IMR-90 (cell line): ENCODE measurements around the gene LCK. TPM values are rescaled to one million over a fixed set of nuclear protein-coding genes. Genes with fewer than 3 reads are reported as not detected.

Experiments used
- ATAC-seq: fragments of 200-7000 bp; cut with Tn5 transposase; 2 replicates; pipeline ENCODE4 v1.9.1; 2020; ENCODE audit warnings: low read depth, mild to moderate bottlenecking, moderate library complexity
- BruUV-seq: library from RNA; stranded (reverse); fragments of 400-500 nt; replicated peaks from 2 replicates; lab custom pipeline; 2021; lab: Mats Ljungman, UMichigan
- CTCF ChIA-PET: fragments of 300-600 bp; formaldehyde crosslinking; extraction: SDS; loops from one replicate; lab custom pipeline; 2021; ENCODE audit warnings: antibody characterized with exemption; lab: Yijun Ruan, JAX
- POLR2A ChIA-PET: fragments of 300-600 bp; sonication (Branson Sonifier 250); formaldehyde crosslinking; loops from one replicate; lab custom pipeline; 2022; ENCODE audit warnings: antibody characterized with exemption; ENCODE audit not compliant: unreplicated experiment; lab: Charles Lee
- DNase-seq: peaks from one replicate; pipeline ENCODE4 v3.0.0; 2013
- H2AFZ ChIP-seq: replicated peaks from 2 replicates; pipeline ENCODE3; 2013; ENCODE audit warnings: low read length, mild to moderate bottlenecking; ENCODE audit not compliant: poor library complexity
- H2AK5ac ChIP-seq: 2 replicates; pipeline ENCODE4 v1.6.1; 2013; ENCODE audit warnings: low read depth, low read length, inconsistent platforms
- H2AK9ac ChIP-seq: replicated peaks from 2 replicates; pipeline ENCODE3; 2013; ENCODE audit warnings: mild to moderate bottlenecking, low read depth, low read length, moderate library complexity; ENCODE audit not compliant: poor library complexity
- H2BK120ac ChIP-seq: 2 replicates; pipeline ENCODE4 v1.6.1; 2013; ENCODE audit warnings: low read depth, low read length, inconsistent platforms
- H2BK15ac ChIP-seq: 3 replicates; pipeline ENCODE4 v1.6.1; 2013; ENCODE audit warnings: low read depth, low read length, inconsistent platforms
- H2BK20ac ChIP-seq: 2 replicates; pipeline ENCODE4 v1.6.1; 2013; ENCODE audit warnings: low read depth, mild to moderate bottlenecking, inconsistent platforms, low read length, moderate library complexity
- H2BK5ac ChIP-seq: 2 replicates; pipeline ENCODE4 v1.6.1; 2013; ENCODE audit warnings: mild to moderate bottlenecking, low read depth, low read length, inconsistent platforms; ENCODE audit not compliant: poor library complexity, severe bottlenecking
- H3K14ac ChIP-seq: replicated peaks from 2 replicates; pipeline ENCODE4 v1.6.1; 2013; ENCODE audit warnings: low read depth, low read length, inconsistent platforms
- H3K18ac ChIP-seq: 2 replicates; pipeline ENCODE4 v1.6.1; 2013; ENCODE audit warnings: low read depth, low read length, control low read depth
- H3K23ac ChIP-seq: 2 replicates; pipeline ENCODE4 v1.6.1; 2013; ENCODE audit warnings: low read depth, low read length, inconsistent platforms
- H3K27ac ChIP-seq: 2 replicates; pipeline ENCODE4 v1.5.1; 2013; ENCODE audit warnings: mild to moderate bottlenecking, control low read depth, low read length; ENCODE audit not compliant: insufficient read depth
- H3K27me3 ChIP-seq: 2 replicates; pipeline ENCODE4 v1.6.1; 2013; ENCODE audit warnings: low read length; ENCODE audit not compliant: control insufficient read depth, insufficient read depth
- H3K36me3 ChIP-seq: 2 replicates; pipeline ENCODE4 v1.6.1; 2013; ENCODE audit warnings: low read length, mixed read lengths; ENCODE audit not compliant: control insufficient read depth, insufficient read depth
- H3K4ac ChIP-seq: 2 replicates; pipeline ENCODE4 v1.6.1; 2013; ENCODE audit warnings: low read depth, low read length, inconsistent platforms
- H3K4me1 ChIP-seq: 2 replicates; pipeline ENCODE4 v1.6.1; 2013; ENCODE audit warnings: low read length, mixed read lengths; ENCODE audit not compliant: control insufficient read depth, insufficient read depth
- H3K4me2 ChIP-seq: 2 replicates; pipeline ENCODE4 v1.6.1; 2013; ENCODE audit warnings: low read depth, mild to moderate bottlenecking, control low read depth, low read length, moderate library complexity
- H3K4me3 ChIP-seq: 2 replicates; pipeline ENCODE4 v1.5.1; 2013; ENCODE audit warnings: low read depth, mild to moderate bottlenecking, control low read depth, low read length, moderate library complexity; ENCODE audit not compliant: insufficient read depth
- H3K56ac ChIP-seq: 2 replicates; pipeline ENCODE4 v1.6.1; 2013; ENCODE audit warnings: low read length, inconsistent platforms; ENCODE audit not compliant: insufficient read depth; ENCODE audit errors: extremely low read depth
- H3K79me1 ChIP-seq, 2 experiments: 2 replicates each; pipeline ENCODE4 v1.6.1; 2013; ENCODE audit warnings: low read length in 2 of 2, inconsistent platforms in 1 of 2, low read depth in 1 of 2
- H3K9ac ChIP-seq: 2 replicates; pipeline ENCODE4 v1.6.1; 2013; ENCODE audit warnings: low read depth, low read length, control low read depth
- H3K9me1 ChIP-seq: 2 replicates; pipeline ENCODE4 v1.6.1; 2013; ENCODE audit warnings: low read length, inconsistent platforms; ENCODE audit not compliant: insufficient read depth
- H3K9me3 ChIP-seq: 2 replicates; pipeline ENCODE4 v1.6.1; 2013; ENCODE audit warnings: low read length; ENCODE audit not compliant: control insufficient read depth, insufficient read depth
- H4K20me1 ChIP-seq: 2 replicates; pipeline ENCODE4 v1.6.1; 2013; ENCODE audit warnings: low read length, inconsistent platforms; ENCODE audit not compliant: insufficient read depth
- H4K5ac ChIP-seq: 2 replicates; pipeline ENCODE4 v1.6.1; 2013; ENCODE audit warnings: mild to moderate bottlenecking, low read depth, low read length, control low read depth
- H4K8ac ChIP-seq, 2 experiments: 2 replicates each; pipeline ENCODE4 v1.6.1; 2013; ENCODE audit warnings: low read depth in 2 of 2, low read length in 2 of 2, control low read depth in 1 of 2, inconsistent platforms in 1 of 2
- H4K91ac ChIP-seq: 2 replicates; pipeline ENCODE4 v1.6.1; 2013; ENCODE audit warnings: low read depth, low read length, inconsistent platforms; ENCODE audit not compliant: insufficient read depth
- CHD1 ChIP-seq: IDR thresholded peaks from 2 replicates; pipeline ENCODE4 v1.6.1; 2012; ENCODE audit warnings: low read depth, low read length, improper control_type of control experiment
- ELK1 ChIP-seq: fragments of 150-350 bp; IDR thresholded peaks from 2 replicates; pipeline ENCODE4 v1.6.1; 2016; ENCODE audit warnings: low read depth, mild to moderate bottlenecking, low read length, moderate library complexity, borderline replicate concordance
- MAFK ChIP-seq: IDR thresholded peaks from 2 replicates; pipeline ENCODE4 v1.6.1; 2012; ENCODE audit warnings: low read depth, low read length, improper control_type of control experiment
- RCOR1 ChIP-seq: IDR thresholded peaks from 2 replicates; pipeline ENCODE4 v1.6.1; 2012; ENCODE audit warnings: mild to moderate bottlenecking, low read length, improper control_type of control experiment; ENCODE audit not compliant: insufficient replicate concordance
- SMC3 ChIP-seq: fragments of 150-350 bp; IDR thresholded peaks from 2 replicates; pipeline ENCODE4 v1.6.1; 2016; ENCODE audit warnings: low read depth, mild to moderate bottlenecking, antibody characterized with exemption, low read length, moderate library complexity
- USF2 ChIP-seq: fragments of 150-350 bp; IDR thresholded peaks from 2 replicates; pipeline ENCODE4 v1.6.1; 2017; ENCODE audit warnings: mild to moderate bottlenecking, antibody characterized with exemption, low read length, low read depth
- WGBS, 2 experiments: methylation state at CpG; one replicate each; pipeline versions ENCODE4 v1.1.5 to v1.1.7; 2013; ENCODE audit warnings: missing lambda C conversion rate in 2 of 2; ENCODE audit not compliant: insufficient read length in 1 of 2; ENCODE audit errors: extremely low coverage in 2 of 2; 5-methylcytosine and 5-hydroxymethylcytosine counted together
- dilution Hi-C: fragments of 300-500 bp; cut with HindIII; formaldehyde crosslinking; loops from one replicate; pipeline ENCODE4 v1.14.3; 2018; ENCODE audit warnings: low sequenced_read_pairs; ENCODE audit not compliant: unreplicated experiment
- in situ Hi-C: fragments of 300-500 bp; cut with MboI; formaldehyde crosslinking; loops from 3 replicates; pipeline ENCODE4 v1.14.3; 2019; ENCODE audit warnings: low sequenced_read_pairs, inconsistent platforms, mixed read lengths
- intact Hi-C: fragments of 100-400 bp; cut with micrococcal nuclease; formaldehyde crosslinking; loops from 2 replicates; pipeline ENCODE4 v1.10.0; 2022
- polyA plus RNA-seq, 3 experiments: library from polyadenylated mRNA; depleted of rRNA; stranded (reverse); fragments of >200 nt; gene quantifications; 2 replicates each; pipeline ENCODE4 v1.2.3, GENCODE V29; 2012; ENCODE audit warnings: low replicate concordance in 1 of 3
- total RNA-seq: library from RNA; depleted of rRNA; stranded (reverse); fragments of >200 nt; gene quantifications from 2 replicates; pipeline ENCODE4 v1.2.3, GENCODE V29; 2012

Gene LCK
- total and polyA plus RNA-seq, 2 of the 4 experiments (the other 2 are of a cell fraction) = not detected

- H4K5ac ChIP-seq = no peak overlapping the region
- H2BK5ac ChIP-seq = no peak overlapping the region
- H3K4me2 ChIP-seq = no peak overlapping the region
- WGBS, 2 experiments = 79% methylated on average over 7 of the region's 12 CpGs; no CpG with 5 or more reads in 1 of the 2 experiments
- H3K4ac ChIP-seq = no peak overlapping the region
- H2BK120ac ChIP-seq = no peak overlapping the region
- H3K79me1 ChIP-seq = peaks cover 19 to 72% of the 10 kb centered on the region in 2 experiments; a peak in 3 of 4 replicates
- H2BK20ac ChIP-seq = no peak overlapping the region
- H3K56ac ChIP-seq = no peak overlapping the region
- H2BK15ac ChIP-seq = no peak overlapping the region
- H3K23ac ChIP-seq = no peak overlapping the region
- no peaks in the 10 kb centered on the region for H3K9me3 ChIP-seq
- CTCF ChIA-PET = no interaction called here
- H3K27ac ChIP-seq = no peak overlapping the region
- no peak overlapping the region for H2AFZ ChIP-seq
- H3K14ac ChIP-seq = no peak overlapping the region
- POLR2A ChIA-PET = no interaction called here
- no peak overlapping the region for H4K8ac ChIP-seq
- peaks cover 34% of the 10 kb centered on the region for H4K20me1 ChIP-seq
- intact Hi-C loops = loop anchor here (5.0 kb wide), 1 partner anchor 88 kb away; no protein-coding TSS in a partner anchor
- no peak overlapping the region for H3K18ac ChIP-seq
- peaks cover 1% of the 10 kb centered on the region for H3K4me1 ChIP-seq
- DNase-seq (no peak), ATAC-seq (no peak)
- H2AK9ac ChIP-seq = no peak overlapping the region
- peaks cover 69% of the 10 kb centered on the region for H3K36me3 ChIP-seq
- peaks cover 19% of the 10 kb centered on the region; the same call in 1 of the 2 replicates for H3K9me1 ChIP-seq
- no peaks in the 10 kb centered on the region for H3K27me3 ChIP-seq
- TF ChIP-seq CHD1 (no peak), RCOR1 (no peak), ELK1 (no peak), SMC3 (no peak), USF2 (no peak), MAFK (no peak)
- BruUV-seq = no TSS peak
- no peak overlapping the region for H3K9ac ChIP-seq
- dilution Hi-C loops = no loop called here
- no peak overlapping the region for H4K91ac ChIP-seq
- H2AK5ac ChIP-seq = no peak overlapping the region
- H3K4me3 ChIP-seq = no peak overlapping the region
- in situ Hi-C loops = no loop called here
These were observed 79.6 kb downstream of the LCK start for GRCh38 chr1:32330558-32331151.
